NT2/D1 (cell line): ENCODE results near the gene DHX15.
"Not testable (repeated sequence)": the region's sequence is repeated elsewhere in the genome, so short reads cannot be mapped to it uniquely, and the experiment has no call there.

Experiments
- DNase-seq: peaks from one replicate; pipeline ENCODE4 v3.0.0-alpha.2; 2011; ENCODE audit warnings: low read depth, low spot score
- H3K27me3 ChIP-seq: 2 replicates; pipeline ENCODE4 v1.6.0; 2011; ENCODE audit warnings: mild to moderate bottlenecking; ENCODE audit not compliant: insufficient read length, insufficient read depth
- H3K36me3 ChIP-seq: 2 replicates; pipeline ENCODE4 v1.6.1; 2011; ENCODE audit warnings: mild to moderate bottlenecking, low read length, mixed read lengths; ENCODE audit not compliant: insufficient read depth, insufficient read length
- H3K4me1 ChIP-seq: 2 replicates; pipeline ENCODE4 v1.5.1; 2011; ENCODE audit not compliant: insufficient read depth, insufficient read length
- H3K4me3 ChIP-seq: 2 replicates; pipeline ENCODE4 v1.5.1; 2011; ENCODE audit warnings: low read depth; ENCODE audit not compliant: insufficient read length
- H3K9ac ChIP-seq: 2 replicates; pipeline ENCODE4 v1.6.0; 2011; ENCODE audit warnings: low read depth; ENCODE audit not compliant: insufficient read length
- H3K9me3 ChIP-seq: 2 replicates; pipeline ENCODE4 v1.5.1; 2011; ENCODE audit warnings: mild to moderate bottlenecking, low read length; ENCODE audit not compliant: insufficient read depth
- SUZ12 ChIP-seq: IDR thresholded peaks from 2 replicates; pipeline ENCODE4 v1.6.1; 2011; ENCODE audit not compliant: insufficient read length, insufficient read depth; ENCODE audit errors: extremely low read depth
- YY1 ChIP-seq: IDR thresholded peaks from 2 replicates; pipeline ENCODE4 v1.6.1; 2011; ENCODE audit not compliant: insufficient read length, insufficient read depth
- ZNF274 ChIP-seq: IDR thresholded peaks from 2 replicates; pipeline ENCODE4 v1.6.1; 2011; ENCODE audit warnings: mild to moderate bottlenecking, low read depth, low read length

Gene DHX15

GRCh38 chr4:24507439-24507838, 76.9 kb downstream of the DHX15 start:
- Histone ChIP-seq H3K27me3 (no peaks in the 10 kb centered on the region), H3K36me3 (peaks cover 3% of the 10 kb centered on the region), H3K9me3 (no peaks in the 10 kb centered on the region; the same call in 1 of the 2 replicates), H3K9ac (no peak overlapping the region), H3K4me1 (peaks cover 11% of the 10 kb centered on the region), H3K4me3 (no peak overlapping the region)
- no peak for DNase-seq
- no peak for TF ChIP-seq YY1
- TF ChIP-seq ZNF274, result no peak
- no peak for TF ChIP-seq SUZ12

- not testable (repeated sequence) for H3K9ac ChIP-seq, H3K36me3 ChIP-seq, DNase-seq, H3K4me3 ChIP-seq, H3K27me3 ChIP-seq, H3K9me3 ChIP-seq
- peaks cover 12% of the 10 kb centered on the region for H3K4me1 ChIP-seq
These were observed 81.3 kb downstream of the DHX15 start for GRCh38 chr4:24503090-24503489.

- DNase-seq, result no peak
- Histone ChIP-seq H3K27me3 (no peaks in the 10 kb centered on the region), H3K9ac (no peak overlapping the region), H3K4me3 (no peak overlapping the region), H3K9me3 (peaks cover 21% of the 10 kb centered on the region; the same call in 1 of the 2 replicates), H3K4me1 (peaks cover 3% of the 10 kb centered on the region), H3K36me3 (no peaks in the 10 kb centered on the region)
- no peak for TF ChIP-seq SUZ12
These were observed 87.1 kb downstream of the DHX15 start for GRCh38 chr4:24497221-24497620.

- Histone ChIP-seq H3K36me3 (no peaks in the 10 kb centered on the region), H3K4me3 (no peak overlapping the region), H3K4me1 (peaks cover 3% of the 10 kb centered on the region), H3K27me3 (no peaks in the 10 kb centered on the region), H3K9me3 (peaks cover 21% of the 10 kb centered on the region; the same call in 1 of the 2 replicates), H3K9ac (no peak overlapping the region)
- no peak for TF ChIP-seq SUZ12
- TF ChIP-seq YY1, result no peak
- TF ChIP-seq ZNF274, result no peak
- DNase-seq, result no peak
These were observed 87.8 kb downstream of the DHX15 start for GRCh38 chr4:24496597-24496996.

GRCh38 chr4:24495388-24495787, 89.0 kb downstream of the DHX15 start:
- TF ChIP-seq SUZ12, result no peak
- TF ChIP-seq YY1, result no peak
- no peak for TF ChIP-seq ZNF274
- Histone ChIP-seq H3K9me3 (peaks cover 21% of the 10 kb centered on the region; the same call in 1 of the 2 replicates), H3K36me3 (no peaks in the 10 kb centered on the region), H3K9ac (no peak overlapping the region), H3K4me1 (peaks cover 1% of the 10 kb centered on the region), H3K27me3 (no peaks in the 10 kb centered on the region), H3K4me3 (no peak overlapping the region)
- no peak for DNase-seq

- no peak overlapping the region for H3K9ac ChIP-seq
- TF ChIP-seq YY1, result no peak
- TF ChIP-seq SUZ12, result no peak
- no peak for TF ChIP-seq ZNF274
These were observed 94.5 kb downstream of the DHX15 start for GRCh38 chr4:24489870-24490269.

GRCh38 chr4:24488399-24489164, 95.8 kb downstream of the DHX15 start:
- Histone ChIP-seq H3K9me3 (0 out of 2 replicates have a peak, but pooled peaks cover 4% of the 10 kb centered on the region), H3K36me3 (no peaks in the 10 kb centered on the region), H3K27me3 (no peaks in the 10 kb centered on the region), H3K4me3 (no peak overlapping the region), H3K9ac (no peak overlapping the region), H3K4me1 (no peaks in the 10 kb centered on the region)
- DNase-seq, result no peak
- TF ChIP-seq SUZ12, result no peak
- TF ChIP-seq ZNF274, result no peak
- no peak for TF ChIP-seq YY1

More at GRCh38 chr4:24489870-24490269, 94.5 kb downstream of the DHX15 start:
- DNase-seq, result no peak
- Histone ChIP-seq H3K27me3 (no peaks in the 10 kb centered on the region), H3K9me3 (peaks cover 17% of the 10 kb centered on the region; the same call in 1 of the 2 replicates), H3K4me1 (no peaks in the 10 kb centered on the region), H3K36me3 (no peaks in the 10 kb centered on the region), H3K4me3 (no peak overlapping the region)

- no peaks in the 10 kb centered on the region for H3K9me3 ChIP-seq
- no peaks in the 10 kb centered on the region for H3K4me1 ChIP-seq
- no peak overlapping the region for H3K4me3 ChIP-seq
- TF ChIP-seq ZNF274 (no peak), SUZ12 (no peak), YY1 (no peak)
- no peaks in the 10 kb centered on the region for H3K27me3 ChIP-seq
- no peaks in the 10 kb centered on the region for H3K36me3 ChIP-seq
- no peak for DNase-seq
- H3K9ac ChIP-seq, result no peak overlapping the region
These were observed 101.5 kb downstream of the DHX15 start for GRCh38 chr4:24482871-24483270.
